AG04449 (cell line): ENCODE results near the gene CHN2.

Source experiments
- CTCF ChIA-PET: fragments of 350-600 bp; formaldehyde crosslinking; extraction: SDS; loops from one replicate; lab custom pipeline; 2021; ENCODE audit warnings: antibody characterized with exemption; lab: Yijun Ruan, JAX
- POLR2A ChIA-PET: fragments of 400-600, 350-600 bp; formaldehyde crosslinking; extraction: SDS; loops from one replicate; lab custom pipeline; 2020; ENCODE audit warnings: antibody characterized with exemption, inconsistent platforms; lab: Yijun Ruan, JAX
- DNase-seq: peaks from one replicate; pipeline ENCODE4 v3.0.0-alpha.2; 2010; ENCODE audit warnings: low read depth, low spot score
- H3K4me3 ChIP-seq: 2 replicates; pipeline ENCODE4 v1.5.1; 2011; ENCODE audit warnings: low read depth, mild to moderate bottlenecking, control low read depth, low read length
- CTCF ChIP-seq: IDR thresholded peaks from one replicate; pipeline ENCODE4 v1.5.1; 2011; ENCODE audit warnings: mild to moderate bottlenecking, moderate library complexity, low read length, control low read depth, inconsistent platforms; ENCODE audit not compliant: insufficient read depth; ENCODE audit errors: missing control alignments

The CHN2 gene

GRCh38 chr7:29396563-29396962 is 202.0 kb downstream of the CHN2 start:
- no peak for DNase-seq
- ChIA-PET CTCF (interaction anchor here (1.1 to 1.7 kb wide), 3 partner anchors 12 to 475 kb away, joined by 3 to 10 read pairs (median 4); no protein-coding TSS in a partner anchor), POLR2A (interaction anchor here (0.6 kb wide), 1 partner anchor 447 kb away, joined by 3 read pairs; no protein-coding TSS in a partner anchor)
- H3K4me3 ChIP-seq, result no peak overlapping the region
- no peak for TF ChIP-seq CTCF

- POLR2A ChIA-PET, result no interaction called here
- TF ChIP-seq CTCF, result no peak
- no peak overlapping the region for H3K4me3 ChIP-seq
- CTCF ChIA-PET, result interaction anchor here (1.1 to 1.7 kb wide), 3 partner anchors 11 to 476 kb away, joined by 3 to 10 read pairs (median 4); no protein-coding TSS in a partner anchor
- no peak for DNase-seq
These were observed 202.8 kb downstream of the CHN2 start for GRCh38 chr7:29397398-29397797.

- TF ChIP-seq CTCF, result no peak
- no peak for DNase-seq
- POLR2A ChIA-PET, result no interaction called here
- no peak overlapping the region for H3K4me3 ChIP-seq
- CTCF ChIA-PET, result interaction anchor here (1.7 kb wide), 1 partner anchor 476 kb away, joined by 10 read pairs; no protein-coding TSS in a partner anchor
These were observed 203.4 kb downstream of the CHN2 start for GRCh38 chr7:29398011-29398410.

- no peak overlapping the region for H3K4me3 ChIP-seq
- DNase-seq, result no peak
- POLR2A ChIA-PET, result no interaction called here
- CTCF ChIA-PET, result interaction anchor here (0.8 to 1.7 kb wide), 4 partner anchors 9 to 546 kb away, joined by 3 to 8 read pairs (median 4); no protein-coding TSS in a partner anchor
- no peak for TF ChIP-seq CTCF
These were observed 205.9 kb downstream of the CHN2 start for GRCh38 chr7:29400437-29400836.

- no peak for TF ChIP-seq CTCF
- ChIA-PET POLR2A (no interaction called here), CTCF (interaction anchor here (0.8 kb wide), 1 partner anchor 479 kb away, joined by 3 read pairs; no protein-coding TSS in a partner anchor)
- no peak overlapping the region for H3K4me3 ChIP-seq
- no peak for DNase-seq
These were observed 207.2 kb downstream of the CHN2 start for GRCh38 chr7:29401769-29402168.

- no peak overlapping the region for H3K4me3 ChIP-seq
- CTCF ChIA-PET, result interaction anchor here (0.6 to 9.5 kb wide), 8 partner anchors 30 to 533 kb away, joined by 3 to 328 read pairs (median 6); no protein-coding TSS in a partner anchor
- no peak for TF ChIP-seq CTCF
- POLR2A ChIA-PET, result no interaction called here
- DNase-seq, result no peak
These were observed 211.3 kb downstream of the CHN2 start for GRCh38 chr7:29405891-29406290.
